Keratinocyte (primary cell): ENCODE results near the gene DFFA. TPM values are rescaled to one million over a fixed set of nuclear protein-coding genes. Genes with fewer than 3 reads are reported as not detected.

Experiments
- DNase-seq: peaks from one replicate; pipeline ENCODE4 v3.0.0-alpha.2; 2011; ENCODE audit warnings: low read depth, missing footprints, low spot score
- FAIRE-seq: peaks from 2 replicates; lab custom pipeline; 2011; peaks lifted over from hg19 to GRCh38; lab: Jason Lieb, UNC
- H2AFZ ChIP-seq: 2 replicates; pipeline ENCODE4 v1.6.0; 2012; ENCODE audit warnings: low read length, control low read depth, inconsistent platforms; ENCODE audit not compliant: control insufficient read depth
- H3K27ac ChIP-seq: 2 replicates; pipeline ENCODE4 v1.5.1; 2011; ENCODE audit warnings: low read length; ENCODE audit not compliant: control insufficient read depth, insufficient read depth
- H3K27me3 ChIP-seq: 3 replicates; pipeline ENCODE4 v1.6.0; 2011; ENCODE audit warnings: low read length; ENCODE audit not compliant: control insufficient read depth, insufficient read depth; ENCODE audit errors: extremely low read depth
- H3K36me3 ChIP-seq, 2 experiments: 2 replicates in 1 of 2; 3 replicates in 1 of 2; pipeline ENCODE4 v1.5.1; 2011; ENCODE audit warnings: low read length in 2 of 2, mild to moderate bottlenecking in 1 of 2; ENCODE audit not compliant: control insufficient read depth in 2 of 2, insufficient read depth in 2 of 2; ENCODE audit errors: extremely low read depth in 1 of 2
- H3K4me1 ChIP-seq: 3 replicates; pipeline ENCODE4 v1.5.1; 2011; ENCODE audit warnings: low read length; ENCODE audit not compliant: control insufficient read depth, insufficient read depth; ENCODE audit errors: extremely low read depth
- H3K4me2 ChIP-seq: 3 replicates; pipeline ENCODE4 v1.6.0; 2011; ENCODE audit warnings: low read depth, low read length; ENCODE audit not compliant: control insufficient read depth, insufficient read depth; ENCODE audit errors: extremely low read depth
- H3K4me3 ChIP-seq, 3 experiments: fragments of 200-600 bp in 1 of 3; sonication (generic) in 1 of 3; 2 replicates in 2 of 3; 3 replicates in 1 of 3; pipeline ENCODE4 v1.5.1; 2011 to 2016; ENCODE audit warnings: low read length in 3 of 3, mild to moderate bottlenecking in 3 of 3, control low read depth in 2 of 3, inconsistent platforms in 1 of 3, low read depth in 1 of 3, mixed read lengths in 1 of 3, mixed run types in 1 of 3, moderate library complexity in 1 of 3; ENCODE audit not compliant: control insufficient read depth in 2 of 3, insufficient read depth in 2 of 3; ENCODE audit errors: extremely low read depth in 1 of 3
- H3K79me2 ChIP-seq: 2 replicates; pipeline ENCODE4 v1.6.0; 2012; ENCODE audit warnings: low read length; ENCODE audit not compliant: control insufficient read depth, insufficient read depth
- H3K9ac ChIP-seq: 3 replicates; pipeline ENCODE4 v1.6.0; 2011; ENCODE audit warnings: low read length; ENCODE audit not compliant: control insufficient read depth, insufficient read depth; ENCODE audit errors: extremely low read depth
- H3K9me1 ChIP-seq: 3 replicates; pipeline ENCODE4 v1.6.0; 2011; ENCODE audit warnings: low read length; ENCODE audit not compliant: control insufficient read depth, insufficient read depth; ENCODE audit errors: extremely low read depth
- H3K9me3 ChIP-seq: 2 replicates; pipeline ENCODE4 v1.5.1; 2012; ENCODE audit warnings: low read depth, low read length; ENCODE audit not compliant: control insufficient read depth
- H4K20me1 ChIP-seq: 3 replicates; pipeline ENCODE4 v1.6.0; 2011; ENCODE audit warnings: low read length; ENCODE audit not compliant: control insufficient read depth, insufficient read depth; ENCODE audit errors: extremely low read depth
- EZH2 ChIP-seq: IDR thresholded peaks from one replicate; pipeline ENCODE4 v1.6.1; 2012; ENCODE audit warnings: inconsistent platforms, mild to moderate bottlenecking, low read length, moderate library complexity
- dilution Hi-C: fragments of 300-500 bp; cut with MboI; formaldehyde crosslinking; loops from one replicate; pipeline ENCODE4 v1.7.0; 2020; ENCODE audit warnings: low sequenced_read_pairs; ENCODE audit not compliant: extremely low pct_ligation_motif_present
- polyA plus RNA-seq, 5 experiments: library from polyadenylated mRNA; depleted of rRNA in 3 of 5; stranded (reverse) in 3 of 5; stranded (forward) in 1 of 5; unstranded in 1 of 5; fragments of >200 nt; gene quantifications; 1 replicate in 1 of 5; 2 replicates in 3 of 5; 3 replicates in 1 of 5; pipeline versions ENCODE4 v1.2.1 to v1.2.3, GENCODE V29; 2011 to 2012; ENCODE audit warnings: missing spikeins in 2 of 5, low read depth in 1 of 5, low replicate concordance in 1 of 5
- TF ChIP-seq, protein P1 (sequence below), 3 experiments: IDR thresholded peaks in 1 of 3; conservative IDR thresholded peaks in 1 of 3; optimal IDR thresholded peaks in 1 of 3; 2 replicates in 2 of 3; 3 replicates in 1 of 3; pipeline versions ENCODE3 to v1.5.1; 2011; ENCODE audit warnings: low read length in 3 of 3, mild to moderate bottlenecking in 3 of 3, moderate library complexity in 2 of 3, control low read depth in 1 of 3, inconsistent platforms in 1 of 3; ENCODE audit not compliant: insufficient read depth in 2 of 3; ENCODE audit errors: extremely low read depth in 1 of 3

Gene DFFA
- polyA plus RNA-seq, 1 donor (not counting 4 experiments of a cell fraction or from before 2014, with no cell fraction given), result 53.1 TPM

DNA sequence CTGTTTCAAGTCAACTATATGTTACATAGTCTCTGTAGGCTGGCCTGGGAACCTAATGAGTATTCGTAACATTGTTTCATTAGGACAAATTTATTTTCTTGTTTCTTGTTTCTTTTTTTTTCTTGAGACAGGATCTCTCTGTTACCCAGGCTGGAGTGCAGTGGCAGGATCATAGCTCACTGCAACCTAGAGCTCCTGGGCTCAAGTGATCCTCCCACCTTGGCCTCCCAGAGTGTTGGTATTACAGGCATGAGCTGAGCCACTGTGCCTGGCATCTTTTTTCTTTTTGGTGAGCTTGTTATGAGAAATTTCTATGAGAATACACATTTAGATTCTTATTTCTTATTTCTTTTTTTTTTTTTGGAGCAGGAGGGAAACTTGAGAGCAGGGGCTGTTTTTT is 35.3 kb downstream of the DFFA start:
- dilution Hi-C loops, result no loop called here
- DNase-seq, result no peak
- Histone ChIP-seq H4K20me1 (no peaks in the 10 kb centered on the region), H3K4me2 (no peak overlapping the region), H3K79me2 (peaks cover 1% of the 10 kb centered on the region), H3K36me3 (peaks cover 0 to 2% of the 10 kb centered on the region in 2 experiments), H3K4me1 (no peaks in the 10 kb centered on the region), H3K9ac (no peak overlapping the region), H2AFZ (no peak overlapping the region), H3K9me3 (no peaks in the 10 kb centered on the region), H3K4me3 (no peak overlapping the region), H3K9me1 (no peaks in the 10 kb centered on the region), H3K27me3 (no peaks in the 10 kb centered on the region), H3K27ac (no peak overlapping the region)
- no peak for FAIRE-seq
- TF ChIP-seq EZH2, result no peak
- TF ChIP-seq, protein P1, sequence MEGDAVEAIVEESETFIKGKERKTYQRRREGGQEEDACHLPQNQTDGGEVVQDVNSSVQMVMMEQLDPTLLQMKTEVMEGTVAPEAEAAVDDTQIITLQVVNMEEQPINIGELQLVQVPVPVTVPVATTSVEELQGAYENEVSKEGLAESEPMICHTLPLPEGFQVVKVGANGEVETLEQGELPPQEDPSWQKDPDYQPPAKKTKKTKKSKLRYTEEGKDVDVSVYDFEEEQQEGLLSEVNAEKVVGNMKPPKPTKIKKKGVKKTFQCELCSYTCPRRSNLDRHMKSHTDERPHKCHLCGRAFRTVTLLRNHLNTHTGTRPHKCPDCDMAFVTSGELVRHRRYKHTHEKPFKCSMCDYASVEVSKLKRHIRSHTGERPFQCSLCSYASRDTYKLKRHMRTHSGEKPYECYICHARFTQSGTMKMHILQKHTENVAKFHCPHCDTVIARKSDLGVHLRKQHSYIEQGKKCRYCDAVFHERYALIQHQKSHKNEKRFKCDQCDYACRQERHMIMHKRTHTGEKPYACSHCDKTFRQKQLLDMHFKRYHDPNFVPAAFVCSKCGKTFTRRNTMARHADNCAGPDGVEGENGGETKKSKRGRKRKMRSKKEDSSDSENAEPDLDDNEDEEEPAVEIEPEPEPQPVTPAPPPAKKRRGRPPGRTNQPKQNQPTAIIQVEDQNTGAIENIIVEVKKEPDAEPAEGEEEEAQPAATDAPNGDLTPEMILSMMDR (optimal IDR thresholded peaks at IDR 0.05 in 1 of 3, IDR thresholded peaks at IDR 0.05 in 1 of 3, conservative IDR thresholded peaks at IDR 0.05 in 1 of 3; ENCODE audit: extremely low read depth in 1 of 3, insufficient read depth in 2 of 3, low read length in 3 of 3), result no peak

DNA sequence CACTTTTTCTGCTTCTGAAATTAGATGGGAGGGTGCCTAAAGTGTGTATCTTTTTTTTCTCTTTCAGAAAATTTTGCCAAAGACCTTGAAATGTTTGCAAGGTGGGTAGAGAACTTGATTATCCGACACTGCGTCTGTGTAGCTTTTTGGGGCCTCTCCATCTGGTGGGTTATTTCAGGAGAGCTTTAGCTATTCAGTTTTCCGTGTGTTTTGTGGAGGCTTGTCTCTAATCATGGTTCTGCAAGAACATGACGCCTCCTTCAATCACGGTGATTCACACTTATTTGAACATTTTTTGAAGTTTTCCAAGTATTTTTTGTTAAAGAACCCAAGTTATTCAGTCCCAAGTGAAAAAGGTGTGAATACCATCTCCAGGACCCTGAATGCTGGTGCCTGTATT is 37.7 kb downstream of the DFFA start:
- no peak for FAIRE-seq
- DNase-seq, result no peak
- Histone ChIP-seq H3K4me2 (no peak overlapping the region), H4K20me1 (no peaks in the 10 kb centered on the region), H3K27ac (no peak overlapping the region), H3K36me3 (peaks cover 0 to 2% of the 10 kb centered on the region in 2 experiments), H3K4me3 (no peak overlapping the region), H3K9me3 (no peaks in the 10 kb centered on the region), H3K79me2 (peaks cover 10% of the 10 kb centered on the region), H3K9me1 (no peaks in the 10 kb centered on the region), H3K4me1 (peaks cover 12% of the 10 kb centered on the region), H2AFZ (no peak overlapping the region), H3K9ac (no peak overlapping the region), H3K27me3 (no peaks in the 10 kb centered on the region)
- TF ChIP-seq, protein P1 (optimal IDR thresholded peaks at IDR 0.05 in 1 of 3, IDR thresholded peaks at IDR 0.05 in 1 of 3, conservative IDR thresholded peaks at IDR 0.05 in 1 of 3; ENCODE audit: extremely low read depth in 1 of 3, insufficient read depth in 2 of 3, low read length in 3 of 3), result no peak
- TF ChIP-seq EZH2, result no peak
- dilution Hi-C loops, result no loop called here
